ENCODE data around the gene PDE2A.

- TF ChIP-seq TAF1 (IDR thresholded peaks at IDR 0.05; ENCODE audit: borderline replicate concordance, low read depth, low read length) (no peak), POLR2AphosphoS5 (IDR thresholded peaks at IDR 0.05; ENCODE audit: low read depth, low read length) (no peak)
These were observed 121.8 kb downstream of the PDE2A start for GRCh38 chr11:72552399-72552910.
